Breast epithelium (tissue), 4 donors: ENCODE results near the gene PTPRM. TPM values are rescaled to one million over a fixed set of nuclear protein-coding genes. Genes with fewer than 3 reads are reported as not detected.
A peak's percentile ranks its signal among the peaks of the same experiment; 100 is the strongest.

Experiments used
- DNase-seq, 2 donors: peaks; one replicate each; pipeline ENCODE4 v3.0.0-alpha.2; 2019; ENCODE audit warnings: low spot score in 2 of 2
- H3K27ac ChIP-seq, 2 donors: fragments of 200-600 bp; sonication (generic) in 1 of 2; one replicate each; pipeline ENCODE4 v1.5.1; 2016 to 2019; ENCODE audit warnings: mild to moderate bottlenecking in 1 of 2
- H3K27me3 ChIP-seq, 2 donors: fragments of 200-600 bp; sonication (generic) in 1 of 2; one replicate each; pipeline versions ENCODE4 v1.5.1 to v1.6.0; 2017 to 2019; ENCODE audit warnings: control low read depth in 1 of 2, mild to moderate bottlenecking in 1 of 2
- H3K36me3 ChIP-seq: fragments of 200-600 bp; one replicate; pipeline ENCODE4 v1.5.1; 2019
- H3K4me1 ChIP-seq, 2 donors: fragments of 200-600 bp; sonication (generic); one replicate each; pipeline ENCODE4 v1.5.1; 2016 to 2019; ENCODE audit warnings: control low read depth in 1 of 2
- H3K4me3 ChIP-seq, 3 donors: fragments of 200-600 bp; sonication (generic); 1 replicate in 2 of 3; 2 replicates in 1 of 3; pipeline ENCODE4 v1.5.1; 2016 to 2019; ENCODE audit warnings: mild to moderate bottlenecking in 3 of 3, moderate library complexity in 2 of 3
- H3K9me3 ChIP-seq, 2 donors: fragments of 200-600 bp; sonication (generic) in 1 of 2; one replicate each; pipeline ENCODE4 v1.5.1; 2016 to 2019; ENCODE audit warnings: control low read depth in 1 of 2
- CTCF ChIP-seq, 3 donors: fragments of 450-650 bp; IDR thresholded peaks; one replicate each; pipeline ENCODE4 v1.5.1; 2016 to 2017; ENCODE audit warnings: antibody characterized with exemption in 3 of 3, mild to moderate bottlenecking in 3 of 3, moderate library complexity in 3 of 3
- POLR2A ChIP-seq: fragments of 450-650 bp; IDR thresholded peaks from one replicate; pipeline ENCODE4 v1.6.1; 2016; ENCODE audit warnings: antibody characterized with exemption, mild to moderate bottlenecking, moderate library complexity
- POLR2AphosphoS5 ChIP-seq, 3 donors: sonication (generic); formaldehyde crosslinking; IDR thresholded peaks; one replicate each; pipeline ENCODE4 v1.6.1; 2017; ENCODE audit warnings: antibody characterized with exemption in 3 of 3
- intact Hi-C: fragments of 100-400 bp; cut with DNase I; formaldehyde crosslinking; loops from one replicate; pipeline ENCODE4 v1.15.1; 2023; ENCODE audit warnings: low total_unique reads
- total RNA-seq, 3 donors: library from RNA; depleted of rRNA; stranded (reverse); fragments of >200 nt; gene quantifications; one replicate each; pipeline ENCODE4 v1.1.0, GENCODE V29; 2016

PTPRM gene
- total RNA-seq, 3 donors from 2014 or later = 41.7 to 181 (median 140) TPM

GRCh38 chr18:7895346-7895745 lies 328.2 kb downstream of the PTPRM start:
- Histone ChIP-seq H3K27me3 (no peaks in the 10 kb centered on the region), H3K9me3 (no peaks in the 10 kb centered on the region), H3K4me1 (no peaks in the 10 kb centered on the region), H3K36me3 (no peaks in the 10 kb centered on the region), H3K27ac (no peak overlapping the region), H3K4me3 (no peak overlapping the region)
- intact Hi-C loops = no loop called here
- DNase-seq = no peak
- TF ChIP-seq POLR2AphosphoS5 (IDR thresholded peaks at IDR 0.05) (no peak), CTCF (IDR thresholded peaks at IDR 0.05) (no peak), POLR2A (no peak)

- no peaks in the 10 kb centered on the region for H3K4me1 ChIP-seq
- no peak overlapping the region for H3K27ac ChIP-seq
- intact Hi-C loops = no loop called here
- TF ChIP-seq POLR2A (no peak), POLR2AphosphoS5 (IDR thresholded peaks at IDR 0.05) (no peak), CTCF (IDR thresholded peaks at IDR 0.05) (no peak)
- H3K4me3 ChIP-seq = no peak overlapping the region
- H3K36me3 ChIP-seq = no peaks in the 10 kb centered on the region
- no peak for DNase-seq
- H3K27me3 ChIP-seq = no peaks in the 10 kb centered on the region
- H3K9me3 ChIP-seq = no peaks in the 10 kb centered on the region
Measured at GRCh38 chr18:7896161-7896560, 329.0 kb downstream of the PTPRM start.

GRCh38 chr18:7896805-7897518 lies 329.8 kb downstream of the PTPRM start:
- H3K27me3 ChIP-seq = no peaks in the 10 kb centered on the region
- H3K4me3 ChIP-seq = no peak overlapping the region
- peak overlapping the region in 1 of 2 donors; percentile 21 for H3K27ac ChIP-seq
- H3K4me1 ChIP-seq = no peaks in the 10 kb centered on the region
- no peak for TF ChIP-seq POLR2A
- TF ChIP-seq POLR2AphosphoS5 (IDR thresholded peaks at IDR 0.05) = no peak
- no peak for TF ChIP-seq CTCF (IDR thresholded peaks at IDR 0.05)
- no peaks in the 10 kb centered on the region for H3K36me3 ChIP-seq
- intact Hi-C loops = no loop called here
- H3K9me3 ChIP-seq = no peaks in the 10 kb centered on the region
- DNase-seq = no peak

- Histone ChIP-seq H3K27me3 (no peaks in the 10 kb centered on the region), H3K4me1 (no peaks in the 10 kb centered on the region), H3K4me3 (no peak overlapping the region), H3K9me3 (no peaks in the 10 kb centered on the region), H3K27ac (no peak overlapping the region), H3K36me3 (no peaks in the 10 kb centered on the region)
- intact Hi-C loops = no loop called here
- TF ChIP-seq CTCF (IDR thresholded peaks at IDR 0.05) = no peak
- no peak for TF ChIP-seq POLR2AphosphoS5 (IDR thresholded peaks at IDR 0.05)
- TF ChIP-seq POLR2A = no peak
- DNase-seq = no peak
Measured at GRCh38 chr18:7898181-7898580, 331.1 kb downstream of the PTPRM start.

GRCh38 chr18:7899078-7899477 lies 332.0 kb downstream of the PTPRM start:
- DNase-seq = no peak
- Histone ChIP-seq H3K4me3 (no peak overlapping the region), H3K4me1 (no peaks in the 10 kb centered on the region), H3K27me3 (no peaks in the 10 kb centered on the region), H3K9me3 (no peaks in the 10 kb centered on the region), H3K27ac (no peak overlapping the region), H3K36me3 (no peaks in the 10 kb centered on the region)
- intact Hi-C loops = no loop called here
- no peak for TF ChIP-seq POLR2AphosphoS5 (IDR thresholded peaks at IDR 0.05)
- TF ChIP-seq POLR2A = no peak
- no peak for TF ChIP-seq CTCF (IDR thresholded peaks at IDR 0.05)
